ENCODE results near the gene RELN. TPM values are rescaled to one million over a fixed set of nuclear protein-coding genes. Genes with fewer than 3 reads are reported as not detected.

RELN gene
- total and polyA plus RNA-seq, 8 donors = 0.08 to 1.4 (median 0.64) TPM

DNA sequence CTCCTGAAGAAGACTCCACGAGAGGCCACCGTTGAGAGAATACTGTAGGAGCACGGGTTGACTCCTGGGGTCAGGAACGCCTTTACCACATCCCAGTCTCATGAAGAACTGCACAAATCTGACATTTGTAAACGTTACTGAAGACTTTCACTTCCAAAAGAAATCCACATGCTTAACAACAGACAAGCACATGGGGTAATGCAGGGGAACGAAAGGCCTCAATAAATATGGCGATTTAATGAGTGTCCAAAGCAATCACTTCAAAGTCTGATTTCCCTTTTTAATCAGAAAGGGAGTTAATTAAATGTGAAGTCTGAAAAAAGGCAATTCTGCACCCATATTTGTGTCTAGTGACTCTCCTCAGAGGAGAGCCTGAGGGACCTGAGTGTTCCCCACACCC, 449.1 kb downstream of the RELN start:
- no peak overlapping the region for H3K27ac ChIP-seq
- intact Hi-C loops (cut with DNase I) = no loop called here
- no peak overlapping the region for H3K4me3 ChIP-seq
- TF ChIP-seq CTCF (IDR thresholded peaks at IDR 0.05) = no peak
- H3K36me3 ChIP-seq = no peaks in the 10 kb centered on the region
- FAIRE-seq = no peak
- 72 to 76% methylated on average over 7 of the region's 7 CpGs for WGBS, 2 donors
- no peaks in the 10 kb centered on the region for H3K9me3 ChIP-seq
- ATAC-seq = no peak
- no peak for DNase-seq
- H3K4me1 ChIP-seq = no peaks in the 10 kb centered on the region
- H3K27me3 ChIP-seq = no peaks in the 10 kb centered on the region

DNA sequence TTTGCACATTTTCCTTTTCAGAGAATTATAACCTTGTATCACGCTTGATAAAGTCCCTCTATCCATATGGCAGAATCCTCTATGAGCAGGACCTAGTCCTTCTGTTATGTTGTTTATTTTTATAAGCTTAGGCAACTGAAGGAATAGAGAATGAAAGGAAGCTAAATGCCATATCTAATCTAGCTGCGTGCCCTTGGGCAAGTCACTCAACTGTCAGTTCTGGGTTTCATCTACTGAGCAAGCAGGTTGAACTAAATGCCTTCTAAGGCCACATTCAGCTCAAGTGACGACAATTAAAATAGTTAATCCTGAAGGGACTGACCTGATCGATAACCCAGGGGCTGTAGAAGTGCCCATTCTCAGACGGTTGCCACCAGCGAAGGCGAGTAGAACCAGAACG, 449.6 kb downstream of the RELN start:
- no peaks in the 10 kb centered on the region for H3K9me3 ChIP-seq
- intact Hi-C loops (cut with DNase I) = no loop called here
- H3K4me3 ChIP-seq = no peak overlapping the region
- ATAC-seq = no peak
- H3K27ac ChIP-seq = no peak overlapping the region
- no peaks in the 10 kb centered on the region for H3K36me3 ChIP-seq
- WGBS, 2 donors = 84 to 86% methylated on average over 8 of the region's 8 CpGs
- no peak for TF ChIP-seq CTCF (IDR thresholded peaks at IDR 0.05)
- H3K4me1 ChIP-seq = no peaks in the 10 kb centered on the region
- no peaks in the 10 kb centered on the region for H3K27me3 ChIP-seq
- no peak for DNase-seq
- FAIRE-seq = no peak

- ATAC-seq = no peak
- intact Hi-C loops (cut with DNase I) = no loop called here
- Histone ChIP-seq H3K9me3 (no peaks in the 10 kb centered on the region), H3K4me3 (no peak overlapping the region), H3K36me3 (no peaks in the 10 kb centered on the region), H3K27me3 (no peaks in the 10 kb centered on the region), H3K27ac (no peak overlapping the region), H3K4me1 (no peaks in the 10 kb centered on the region)
- FAIRE-seq = no peak
- WGBS, 2 donors = 65 to 77% methylated on average over 11 of the region's 11 CpGs
- no peak for TF ChIP-seq CTCF (IDR thresholded peaks at IDR 0.05)
- DNase-seq = no peak
Measured at GRCh38 chr7:103538964-103539709, 450.3 kb downstream of the RELN start.

GRCh38 chr7:103533761-103534160, 455.7 kb downstream of the RELN start:
- FAIRE-seq = no peak
- 76 to 86% methylated on average over 4 of the region's 4 CpGs for WGBS, 2 donors
- intact Hi-C loops (cut with DNase I) = no loop called here

More at GRCh38 chr7:103533761-103534160, 455.7 kb downstream of the RELN start:
- Histone ChIP-seq H3K36me3 (no peaks in the 10 kb centered on the region), H3K27ac (no peak overlapping the region), H3K4me3 (no peak overlapping the region), H3K27me3 (no peaks in the 10 kb centered on the region), H3K9me3 (no peaks in the 10 kb centered on the region), H3K4me1 (no peaks in the 10 kb centered on the region)
- ATAC-seq (no peak), DNase-seq (no peak)
- TF ChIP-seq CTCF (IDR thresholded peaks at IDR 0.05) = no peak

Data from pancreas (tissue), 10 donors.